ENCODE results near the gene HEATR1.
"Not testable (repeated sequence)": the region's sequence is repeated elsewhere in the genome, so short reads cannot be mapped to it uniquely, and the experiment has no call there.

- TF ChIP-seq CTCF, POLR2A (IDR thresholded peaks at IDR 0.05): not testable (repeated sequence)
These were observed 27.3 kb downstream of the HEATR1 start for GRCh38 chr1:236577041-236577440.
